Uterus (tissue), 2 donors: ENCODE results near the gene ST8SIA2.

Experiments
- POLR2A ChIP-seq, 2 donors: fragments of 450-650 bp; IDR thresholded peaks; one replicate each; pipeline ENCODE4 v1.6.1; 2016; ENCODE audit warnings: antibody characterized with exemption in 2 of 2, mild to moderate bottlenecking in 1 of 2, moderate library complexity in 1 of 2
- TF ChIP-seq, protein P1 (sequence below), 4 experiments: fragments of 200-600 bp in 2 of 4; fragments of 450-650 bp in 2 of 4; sonication (generic) in 2 of 4; IDR thresholded peaks; one replicate each; pipeline ENCODE4 v1.5.1; 2016 to 2019; ENCODE audit warnings: antibody characterized with exemption in 4 of 4, mild to moderate bottlenecking in 2 of 4, moderate library complexity in 1 of 4

- TF ChIP-seq, protein P1, sequence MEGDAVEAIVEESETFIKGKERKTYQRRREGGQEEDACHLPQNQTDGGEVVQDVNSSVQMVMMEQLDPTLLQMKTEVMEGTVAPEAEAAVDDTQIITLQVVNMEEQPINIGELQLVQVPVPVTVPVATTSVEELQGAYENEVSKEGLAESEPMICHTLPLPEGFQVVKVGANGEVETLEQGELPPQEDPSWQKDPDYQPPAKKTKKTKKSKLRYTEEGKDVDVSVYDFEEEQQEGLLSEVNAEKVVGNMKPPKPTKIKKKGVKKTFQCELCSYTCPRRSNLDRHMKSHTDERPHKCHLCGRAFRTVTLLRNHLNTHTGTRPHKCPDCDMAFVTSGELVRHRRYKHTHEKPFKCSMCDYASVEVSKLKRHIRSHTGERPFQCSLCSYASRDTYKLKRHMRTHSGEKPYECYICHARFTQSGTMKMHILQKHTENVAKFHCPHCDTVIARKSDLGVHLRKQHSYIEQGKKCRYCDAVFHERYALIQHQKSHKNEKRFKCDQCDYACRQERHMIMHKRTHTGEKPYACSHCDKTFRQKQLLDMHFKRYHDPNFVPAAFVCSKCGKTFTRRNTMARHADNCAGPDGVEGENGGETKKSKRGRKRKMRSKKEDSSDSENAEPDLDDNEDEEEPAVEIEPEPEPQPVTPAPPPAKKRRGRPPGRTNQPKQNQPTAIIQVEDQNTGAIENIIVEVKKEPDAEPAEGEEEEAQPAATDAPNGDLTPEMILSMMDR (IDR thresholded peaks at IDR 0.05) = no peak
- no peak for TF ChIP-seq POLR2A (IDR thresholded peaks at IDR 0.05)
These were observed 24.0 kb downstream of the ST8SIA2 start for GRCh38 chr15:92417716-92418115.
